CD1c-positive myeloid dendritic cell (primary cell): Measurements from ENCODE around the gene FAM110D.

Source experiments
- DNase-seq: peaks from one replicate; pipeline ENCODE4 v3.0.0-alpha.2; 2016; ENCODE audit errors: extremely low spot score

The FAM110D gene

DNA sequence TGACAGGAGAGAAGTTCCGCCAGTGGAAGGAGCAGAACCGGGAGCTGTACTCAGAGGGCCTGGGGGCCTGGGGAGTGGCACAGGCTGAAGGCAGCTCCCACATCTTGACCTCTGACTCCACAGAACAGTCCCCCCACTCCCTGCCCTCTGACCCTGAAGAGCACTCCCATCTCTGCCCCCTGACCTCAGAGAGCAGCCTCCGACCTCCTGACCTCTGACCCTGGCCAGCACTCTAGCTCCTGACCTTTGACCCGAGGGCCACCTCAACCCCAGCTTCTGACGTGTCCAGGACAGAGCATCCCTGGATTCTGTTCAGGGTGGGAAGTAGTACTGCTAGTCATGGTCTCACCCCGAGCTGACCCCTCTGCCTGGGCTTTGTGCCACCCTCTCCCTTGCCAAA, 30.5 kb downstream of the FAM110D start:
- no peak for DNase-seq

GRCh38 chr1:26189751-26190275, 30.9 kb downstream of the FAM110D start:
- DNase-seq = no peak

DNA sequence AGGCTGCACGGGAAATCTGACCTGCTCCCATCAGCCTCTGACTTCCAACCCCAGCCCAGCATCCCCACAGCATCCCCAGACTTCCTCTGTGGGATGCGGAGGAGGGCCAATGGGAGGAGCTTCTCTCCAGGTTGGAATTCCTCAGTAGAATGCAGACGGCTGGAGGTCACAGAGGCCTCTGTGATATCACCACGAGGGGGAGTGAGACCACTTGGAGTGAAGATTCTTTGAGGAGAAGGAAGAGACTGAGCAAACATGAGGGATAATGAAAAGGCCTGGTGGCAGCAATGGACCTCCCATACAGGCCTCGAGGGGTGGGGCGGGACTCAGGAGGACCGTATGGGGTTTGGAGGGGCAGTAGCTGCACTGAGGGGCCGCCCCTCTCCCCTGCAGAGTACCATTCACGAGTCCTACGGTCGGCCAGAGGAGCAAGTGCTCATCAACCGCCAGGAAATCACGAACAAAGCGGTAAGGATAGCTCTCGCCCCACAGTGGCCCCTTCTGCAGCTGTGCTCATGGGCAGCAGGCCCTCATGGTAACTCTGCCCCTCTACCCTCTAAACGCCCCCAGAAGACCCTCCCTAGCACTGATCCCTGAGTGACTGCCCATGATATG, 31.6 kb downstream of the FAM110D start, which contains the start of gene CATSPER4:
TSS of gene CATSPER4 (plus strand) at position 230 of the 615 bp plus-strand sequence. CDS start at position 256, 26 bp downstream.
- peak; percentile 9 for DNase-seq

- no peak for DNase-seq
Observed at GRCh38 chr1:26191739-26192138, 32.9 kb downstream of the FAM110D start.

- no peak for DNase-seq
Observed at GRCh38 chr1:26195805-26196204, 36.9 kb downstream of the FAM110D start.

DNA sequence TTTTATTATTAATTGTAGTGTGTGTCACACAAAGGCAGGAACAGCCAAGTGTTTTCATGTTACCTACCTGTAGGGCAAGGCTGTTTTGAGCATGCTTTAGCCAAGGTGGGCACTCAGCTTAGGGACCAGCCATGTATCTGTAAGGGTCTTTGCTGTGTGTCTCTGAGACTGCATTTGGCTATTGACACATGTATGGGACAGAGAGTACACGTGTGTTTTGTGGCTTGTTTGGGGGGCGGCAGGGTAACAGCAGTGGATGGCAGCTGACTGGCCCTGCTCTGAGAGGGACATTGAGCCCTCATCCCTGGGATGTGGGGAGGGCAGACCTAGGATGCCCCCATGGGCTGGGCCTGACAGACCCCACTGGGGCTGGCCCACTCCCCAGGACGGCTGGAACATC, 38.4 kb downstream of the FAM110D start:
- DNase-seq = no peak

- no peak for DNase-seq
Observed at GRCh38 chr1:26197813-26198212, 38.9 kb downstream of the FAM110D start.

DNA sequence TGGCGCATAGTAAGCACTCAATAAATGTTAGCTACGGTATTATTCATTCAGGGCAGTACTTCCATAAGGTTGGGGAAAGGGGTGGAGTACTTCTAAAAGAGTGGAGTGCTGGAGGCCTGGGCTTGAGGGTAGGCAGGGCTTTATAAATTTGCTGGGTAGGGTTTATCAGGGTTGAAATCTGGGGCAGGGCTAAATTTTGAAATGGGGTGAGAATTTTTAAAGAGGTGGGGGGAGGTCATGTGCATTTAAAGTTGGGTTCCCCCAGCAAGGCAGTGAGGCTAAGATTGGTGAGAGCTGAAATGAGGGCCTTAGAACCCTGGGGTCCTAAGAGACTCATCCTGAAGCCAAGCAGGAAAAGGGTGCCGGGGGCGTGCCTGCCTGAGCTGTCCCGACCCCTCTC, 41.5 kb downstream of the FAM110D start:
- DNase-seq = no peak

- no peak for DNase-seq
Observed at GRCh38 chr1:26203642-26204318, 44.9 kb downstream of the FAM110D start.

- DNase-seq = no peak
Observed at GRCh38 chr1:26210147-26210870, 51.4 kb downstream of the FAM110D start.

DNA sequence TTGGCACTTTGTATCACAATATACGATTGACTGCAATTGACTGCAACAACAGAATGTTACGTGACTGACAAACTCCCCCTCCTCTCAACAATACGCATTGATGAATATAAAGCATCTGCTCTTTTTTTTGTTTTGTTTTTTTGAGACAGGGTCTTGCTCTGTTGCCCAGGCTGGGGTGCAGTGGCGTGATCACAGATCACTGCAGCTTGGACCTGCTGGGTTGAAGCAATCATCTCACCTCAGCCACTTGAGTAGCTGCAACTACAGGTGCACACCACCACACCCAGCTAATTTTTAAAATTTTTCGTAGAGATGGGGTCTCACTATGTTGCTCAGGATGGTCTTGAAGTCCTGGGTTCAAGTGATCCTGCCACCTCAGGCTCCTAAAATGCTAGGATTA, 53.8 kb downstream of the FAM110D start:
- no peak for DNase-seq

- no peak for DNase-seq
Observed at GRCh38 chr1:26213335-26213905, 54.5 kb downstream of the FAM110D start.
